ENCODE data around the gene PTBP1.
"Not testable (repeated sequence)": the region's sequence is repeated elsewhere in the genome, so short reads cannot be mapped to it uniquely, and the experiment has no call there.

PTBP1 gene

GRCh38 chr19:815775-816499 is 18.7 kb downstream of the PTBP1 start:
- H3K9ac ChIP-seq (ENCODE audit: low read length): no peak overlapping the region
- H3K79me2 ChIP-seq (ENCODE audit: insufficient read depth, low read length): no peaks in the 10 kb centered on the region
- no peaks in the 10 kb centered on the region for H3K4me1 ChIP-seq (ENCODE audit: insufficient read depth, low read length, severe bottlenecking)
- no peak overlapping the region for H3K4me3 ChIP-seq (ENCODE audit: low read depth, low read length, poor library complexity, severe bottlenecking)
- no peak overlapping the region for H3K4me2 ChIP-seq (ENCODE audit: low read length)
- H2AFZ ChIP-seq (ENCODE audit: low read length): no peak overlapping the region
- H3K36me3 ChIP-seq (ENCODE audit: insufficient read depth, low read length): peaks cover 25% of the 10 kb centered on the region
- no peaks in the 10 kb centered on the region for H4K20me1 ChIP-seq (ENCODE audit: insufficient read depth, low read length)
- no peaks in the 10 kb centered on the region for H3K27me3 ChIP-seq (ENCODE audit: insufficient read depth, low read length)
- H3F3A ChIP-seq (ENCODE audit: insufficient read depth, low read length): peaks cover 3% of the 10 kb centered on the region; the same call in 1 of the 2 replicates
- TF ChIP-seq EZH2 (IDR thresholded peaks at IDR 0.05; ENCODE audit: borderline replicate concordance, low read length) (no peak), CTCF (IDR thresholded peaks at IDR 0.05; ENCODE audit: low read length) (no peak)
- H3K9me3 ChIP-seq (ENCODE audit: low read length): no peaks in the 10 kb centered on the region
- H3K9me2 ChIP-seq (ENCODE audit: low read depth, low read length): no peaks in the 10 kb centered on the region
- H3K27ac ChIP-seq (ENCODE audit: low read depth, low read length, poor library complexity, severe bottlenecking): no peak overlapping the region

DNA sequence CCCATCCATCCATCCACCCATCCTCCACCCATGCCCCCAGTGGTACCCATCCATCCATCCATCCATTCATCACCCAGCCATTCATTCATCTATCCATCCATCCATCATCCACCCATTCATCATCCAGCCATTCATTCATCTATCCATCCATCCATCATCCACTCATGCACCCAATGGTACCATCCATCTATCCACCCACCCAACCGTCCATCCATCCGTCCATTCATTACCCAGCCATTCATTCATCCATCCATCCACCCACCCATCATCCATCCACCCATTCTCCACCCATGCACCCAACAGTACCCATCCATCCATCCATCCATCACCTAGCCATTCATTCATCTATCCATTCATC is 19.2 kb downstream of the PTBP1 start:
- Histone ChIP-seq H3K27ac (ENCODE audit: low read depth, low read length, poor library complexity, severe bottlenecking) (no peak overlapping the region), H3K9ac (ENCODE audit: low read length) (no peak overlapping the region), H3K79me2 (ENCODE audit: insufficient read depth, low read length) (no peaks in the 10 kb centered on the region), H2AFZ (ENCODE audit: low read length) (no peak overlapping the region), H4K20me1 (ENCODE audit: insufficient read depth, low read length) (no peaks in the 10 kb centered on the region), H3K4me3 (ENCODE audit: low read depth, low read length, poor library complexity, severe bottlenecking) (no peak overlapping the region), H3K9me2 (ENCODE audit: low read depth, low read length) (no peaks in the 10 kb centered on the region), H3K4me1 (ENCODE audit: insufficient read depth, low read length, severe bottlenecking) (no peaks in the 10 kb centered on the region), H3K27me3 (ENCODE audit: insufficient read depth, low read length) (no peaks in the 10 kb centered on the region), H3K9me3 (ENCODE audit: low read length) (no peaks in the 10 kb centered on the region), H3K36me3 (ENCODE audit: insufficient read depth, low read length) (peaks cover 20% of the 10 kb centered on the region), H3K4me2 (ENCODE audit: low read length) (no peak overlapping the region), H3F3A (ENCODE audit: insufficient read depth, low read length) (no peaks in the 10 kb centered on the region; the same call in 1 of the 2 replicates)
- TF ChIP-seq CTCF (IDR thresholded peaks at IDR 0.05; ENCODE audit: low read length) (no peak), EZH2 (IDR thresholded peaks at IDR 0.05; ENCODE audit: borderline replicate concordance, low read length) (no peak)

DNA sequence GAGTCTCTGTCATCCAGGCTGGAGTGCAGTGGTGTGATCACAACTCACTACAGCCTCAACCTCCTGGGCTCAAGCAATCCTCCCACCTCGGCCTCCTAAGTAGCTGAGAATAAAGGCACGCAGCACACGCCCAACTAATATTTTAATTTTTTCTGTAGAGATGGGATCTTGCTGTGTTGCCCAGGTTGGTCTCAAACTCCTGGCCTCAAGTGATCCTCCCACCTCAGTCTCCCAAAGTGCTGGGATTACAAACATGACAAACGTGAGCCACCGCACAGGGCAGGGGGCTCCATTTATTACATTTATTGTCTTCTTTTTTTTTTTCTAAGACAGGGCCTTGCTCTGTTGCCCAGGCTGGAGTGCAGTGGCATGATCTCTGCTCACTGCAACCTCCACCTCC is 23.0 kb downstream of the PTBP1 start:
- H3K9me3 ChIP-seq (ENCODE audit: low read length); H3K36me3 ChIP-seq (ENCODE audit: insufficient read depth, low read length); H3K4me1 ChIP-seq (ENCODE audit: insufficient read depth, low read length, severe bottlenecking); H3K9me2 ChIP-seq (ENCODE audit: low read depth, low read length); H3K9ac ChIP-seq (ENCODE audit: low read length); H3K4me2 ChIP-seq (ENCODE audit: low read length); H3K4me3 ChIP-seq (ENCODE audit: low read depth, low read length, poor library complexity, severe bottlenecking); H3K27ac ChIP-seq (ENCODE audit: low read depth, low read length, poor library complexity, severe bottlenecking); H2AFZ ChIP-seq (ENCODE audit: low read length); H4K20me1 ChIP-seq (ENCODE audit: insufficient read depth, low read length); H3K79me2 ChIP-seq (ENCODE audit: insufficient read depth, low read length); H3K27me3 ChIP-seq (ENCODE audit: insufficient read depth, low read length); H3F3A ChIP-seq (ENCODE audit: insufficient read depth, low read length): not testable (repeated sequence)

GRCh38 chr19:821231-821824 is 24.1 kb downstream of the PTBP1 start:
- H3K9ac ChIP-seq (ENCODE audit: low read length): no peak overlapping the region
- H3K9me2 ChIP-seq (ENCODE audit: low read depth, low read length): no peaks in the 10 kb centered on the region
- no peak overlapping the region for H3K27ac ChIP-seq (ENCODE audit: low read depth, low read length, poor library complexity, severe bottlenecking)
- no peak overlapping the region for H2AFZ ChIP-seq (ENCODE audit: low read length)
- no peaks in the 10 kb centered on the region for H3K9me3 ChIP-seq (ENCODE audit: low read length)
- no peak overlapping the region for H3K4me2 ChIP-seq (ENCODE audit: low read length)
- no peak for TF ChIP-seq EZH2 (IDR thresholded peaks at IDR 0.05; ENCODE audit: borderline replicate concordance, low read length)
- H4K20me1 ChIP-seq (ENCODE audit: insufficient read depth, low read length): no peaks in the 10 kb centered on the region
- H3K79me2 ChIP-seq (ENCODE audit: insufficient read depth, low read length): no peaks in the 10 kb centered on the region
- no peaks in the 10 kb centered on the region for H3K36me3 ChIP-seq (ENCODE audit: insufficient read depth, low read length)
- H3K27me3 ChIP-seq (ENCODE audit: insufficient read depth, low read length): peaks cover 4% of the 10 kb centered on the region; the same call in 1 of the 2 replicates
- no peaks in the 10 kb centered on the region for H3K4me1 ChIP-seq (ENCODE audit: insufficient read depth, low read length, severe bottlenecking)
- H3F3A ChIP-seq (ENCODE audit: insufficient read depth, low read length): no peaks in the 10 kb centered on the region
- H3K4me3 ChIP-seq (ENCODE audit: low read depth, low read length, poor library complexity, severe bottlenecking): no peak overlapping the region
